ENCODE results near the gene DNAJB6.

DNA sequence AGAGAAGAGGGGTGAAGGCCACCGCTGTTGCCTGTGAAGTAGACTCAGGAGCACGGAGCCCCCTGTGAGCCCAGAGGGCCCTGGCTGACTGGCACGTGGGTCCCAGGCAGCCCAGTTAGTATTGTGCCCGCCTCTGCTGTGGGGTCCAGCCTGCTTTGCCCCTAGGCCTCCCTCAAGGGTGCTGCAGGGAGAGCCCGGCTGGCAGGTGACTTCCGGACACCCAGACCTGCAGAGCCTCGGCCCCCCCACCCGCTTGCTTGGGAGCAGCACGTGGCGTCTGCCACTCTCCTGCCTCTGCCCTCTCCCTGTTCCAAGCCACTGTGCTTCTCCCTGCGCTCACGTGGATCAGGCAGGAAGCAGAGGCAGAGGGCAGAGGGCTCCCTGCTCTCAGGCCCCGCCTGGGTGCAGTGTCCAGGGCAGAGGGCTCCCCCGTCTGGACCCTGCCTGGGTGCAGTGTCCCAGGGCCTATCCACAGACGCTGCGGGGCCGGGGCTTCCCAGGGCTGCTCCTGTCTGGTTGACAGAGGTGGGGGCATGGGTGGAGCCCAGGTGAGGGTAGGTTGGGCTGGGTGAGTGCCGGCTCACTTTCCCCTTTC, 88.4 kb downstream of the DNAJB6 start:
- no peak for TF ChIP-seq EZH2 (IDR thresholded peaks at IDR 0.05; ENCODE audit: borderline replicate concordance, low read depth, low read length, severe bottlenecking)
- no peak for TF ChIP-seq POLR2AphosphoS5 (IDR thresholded peaks at IDR 0.05; ENCODE audit: insufficient read depth, low read depth, low read length)
- TF ChIP-seq, protein P1, sequence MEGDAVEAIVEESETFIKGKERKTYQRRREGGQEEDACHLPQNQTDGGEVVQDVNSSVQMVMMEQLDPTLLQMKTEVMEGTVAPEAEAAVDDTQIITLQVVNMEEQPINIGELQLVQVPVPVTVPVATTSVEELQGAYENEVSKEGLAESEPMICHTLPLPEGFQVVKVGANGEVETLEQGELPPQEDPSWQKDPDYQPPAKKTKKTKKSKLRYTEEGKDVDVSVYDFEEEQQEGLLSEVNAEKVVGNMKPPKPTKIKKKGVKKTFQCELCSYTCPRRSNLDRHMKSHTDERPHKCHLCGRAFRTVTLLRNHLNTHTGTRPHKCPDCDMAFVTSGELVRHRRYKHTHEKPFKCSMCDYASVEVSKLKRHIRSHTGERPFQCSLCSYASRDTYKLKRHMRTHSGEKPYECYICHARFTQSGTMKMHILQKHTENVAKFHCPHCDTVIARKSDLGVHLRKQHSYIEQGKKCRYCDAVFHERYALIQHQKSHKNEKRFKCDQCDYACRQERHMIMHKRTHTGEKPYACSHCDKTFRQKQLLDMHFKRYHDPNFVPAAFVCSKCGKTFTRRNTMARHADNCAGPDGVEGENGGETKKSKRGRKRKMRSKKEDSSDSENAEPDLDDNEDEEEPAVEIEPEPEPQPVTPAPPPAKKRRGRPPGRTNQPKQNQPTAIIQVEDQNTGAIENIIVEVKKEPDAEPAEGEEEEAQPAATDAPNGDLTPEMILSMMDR (IDR thresholded peaks at IDR 0.05; ENCODE audit: extremely low read depth in 1 of 2, insufficient read depth in 1 of 2, low read depth in 1 of 2, low read length in 2 of 2): no peak
- no peak for TF ChIP-seq POLR2A (IDR thresholded peaks at IDR 0.05; ENCODE audit: low read depth, low read length)
- TF ChIP-seq, protein P2, sequence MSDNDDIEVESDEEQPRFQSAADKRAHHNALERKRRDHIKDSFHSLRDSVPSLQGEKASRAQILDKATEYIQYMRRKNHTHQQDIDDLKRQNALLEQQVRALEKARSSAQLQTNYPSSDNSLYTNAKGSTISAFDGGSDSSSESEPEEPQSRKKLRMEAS (IDR thresholded peaks at IDR 0.05; ENCODE audit: insufficient read depth, insufficient read length): no peak
- no peak for TF ChIP-seq MYC (IDR thresholded peaks at IDR 0.05; ENCODE audit: low read depth, low read length)
- TF ChIP-seq GATA2 (IDR thresholded peaks at IDR 0.05; ENCODE audit: insufficient read depth, insufficient read length, low read depth, low read length): no peak
- TF ChIP-seq JUN (IDR thresholded peaks at IDR 0.05; ENCODE audit: borderline replicate concordance, insufficient read depth, insufficient read length, low read depth): no peak
